ENCODE data around the gene DNAH10.

DNA sequence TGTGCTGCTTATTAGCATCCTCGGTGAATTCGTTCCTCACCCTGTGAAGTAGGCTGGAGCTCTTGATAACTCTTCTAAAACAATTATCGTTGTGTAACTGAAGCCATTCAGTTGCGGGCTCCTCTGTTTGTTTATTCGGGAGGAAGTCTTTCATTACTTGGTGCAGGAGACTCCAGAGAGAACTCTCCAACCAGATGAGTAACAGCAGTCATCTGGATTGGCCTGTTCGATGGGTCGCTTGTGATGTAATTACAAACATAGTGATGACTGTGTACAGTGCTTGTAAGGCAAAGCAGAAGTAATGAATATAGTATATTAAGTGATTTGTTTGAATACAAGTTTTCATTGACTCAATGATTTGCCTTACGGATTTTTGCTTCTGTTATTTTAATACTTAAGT, 39.1 kb upstream of the DNAH10 start:
- TF ChIP-seq, protein P1, sequence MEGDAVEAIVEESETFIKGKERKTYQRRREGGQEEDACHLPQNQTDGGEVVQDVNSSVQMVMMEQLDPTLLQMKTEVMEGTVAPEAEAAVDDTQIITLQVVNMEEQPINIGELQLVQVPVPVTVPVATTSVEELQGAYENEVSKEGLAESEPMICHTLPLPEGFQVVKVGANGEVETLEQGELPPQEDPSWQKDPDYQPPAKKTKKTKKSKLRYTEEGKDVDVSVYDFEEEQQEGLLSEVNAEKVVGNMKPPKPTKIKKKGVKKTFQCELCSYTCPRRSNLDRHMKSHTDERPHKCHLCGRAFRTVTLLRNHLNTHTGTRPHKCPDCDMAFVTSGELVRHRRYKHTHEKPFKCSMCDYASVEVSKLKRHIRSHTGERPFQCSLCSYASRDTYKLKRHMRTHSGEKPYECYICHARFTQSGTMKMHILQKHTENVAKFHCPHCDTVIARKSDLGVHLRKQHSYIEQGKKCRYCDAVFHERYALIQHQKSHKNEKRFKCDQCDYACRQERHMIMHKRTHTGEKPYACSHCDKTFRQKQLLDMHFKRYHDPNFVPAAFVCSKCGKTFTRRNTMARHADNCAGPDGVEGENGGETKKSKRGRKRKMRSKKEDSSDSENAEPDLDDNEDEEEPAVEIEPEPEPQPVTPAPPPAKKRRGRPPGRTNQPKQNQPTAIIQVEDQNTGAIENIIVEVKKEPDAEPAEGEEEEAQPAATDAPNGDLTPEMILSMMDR (conservative IDR thresholded peaks at IDR 0.05): no peak
- no peak for TF ChIP-seq ZFX (IDR thresholded peaks at IDR 0.05)

Data from C4-2B (cell line).